IMR-90 (cell line): Measurements from ENCODE around the gene YBX2. TPM values are rescaled to one million over a fixed set of nuclear protein-coding genes. Genes with fewer than 3 reads are reported as not detected.

ENCODE experiments used
- ATAC-seq: fragments of 200-7000 bp; cut with Tn5 transposase; 2 replicates; pipeline ENCODE4 v1.9.1; 2020; ENCODE audit warnings: low read depth, mild to moderate bottlenecking, moderate library complexity
- BruUV-seq: library from RNA; stranded (reverse); fragments of 400-500 nt; replicated peaks from 2 replicates; lab custom pipeline; 2021; lab: Mats Ljungman, UMichigan
- CTCF ChIA-PET: fragments of 300-600 bp; formaldehyde crosslinking; extraction: SDS; loops from one replicate; lab custom pipeline; 2021; ENCODE audit warnings: antibody characterized with exemption; lab: Yijun Ruan, JAX
- POLR2A ChIA-PET: fragments of 300-600 bp; sonication (Branson Sonifier 250); formaldehyde crosslinking; loops from one replicate; lab custom pipeline; 2022; ENCODE audit warnings: antibody characterized with exemption; ENCODE audit not compliant: unreplicated experiment; lab: Charles Lee
- DNase-seq: peaks from one replicate; pipeline ENCODE4 v3.0.0; 2013
- H2AFZ ChIP-seq: replicated peaks from 2 replicates; pipeline ENCODE3; 2013; ENCODE audit warnings: low read length, mild to moderate bottlenecking; ENCODE audit not compliant: poor library complexity
- H2AK5ac ChIP-seq: 2 replicates; pipeline ENCODE4 v1.6.1; 2013; ENCODE audit warnings: low read depth, low read length, inconsistent platforms
- H2AK9ac ChIP-seq: replicated peaks from 2 replicates; pipeline ENCODE3; 2013; ENCODE audit warnings: mild to moderate bottlenecking, low read depth, low read length, moderate library complexity; ENCODE audit not compliant: poor library complexity
- H2BK120ac ChIP-seq: 2 replicates; pipeline ENCODE4 v1.6.1; 2013; ENCODE audit warnings: low read depth, low read length, inconsistent platforms
- H2BK15ac ChIP-seq: 3 replicates; pipeline ENCODE4 v1.6.1; 2013; ENCODE audit warnings: low read depth, low read length, inconsistent platforms
- H2BK20ac ChIP-seq: 2 replicates; pipeline ENCODE4 v1.6.1; 2013; ENCODE audit warnings: low read depth, mild to moderate bottlenecking, inconsistent platforms, low read length, moderate library complexity
- H2BK5ac ChIP-seq: 2 replicates; pipeline ENCODE4 v1.6.1; 2013; ENCODE audit warnings: mild to moderate bottlenecking, low read depth, low read length, inconsistent platforms; ENCODE audit not compliant: poor library complexity, severe bottlenecking
- H3K14ac ChIP-seq: replicated peaks from 2 replicates; pipeline ENCODE4 v1.6.1; 2013; ENCODE audit warnings: low read depth, low read length, inconsistent platforms
- H3K18ac ChIP-seq: 2 replicates; pipeline ENCODE4 v1.6.1; 2013; ENCODE audit warnings: low read depth, low read length, control low read depth
- H3K23ac ChIP-seq: 2 replicates; pipeline ENCODE4 v1.6.1; 2013; ENCODE audit warnings: low read depth, low read length, inconsistent platforms
- H3K27ac ChIP-seq: 2 replicates; pipeline ENCODE4 v1.5.1; 2013; ENCODE audit warnings: mild to moderate bottlenecking, control low read depth, low read length; ENCODE audit not compliant: insufficient read depth
- H3K27me3 ChIP-seq: 2 replicates; pipeline ENCODE4 v1.6.1; 2013; ENCODE audit warnings: low read length; ENCODE audit not compliant: control insufficient read depth, insufficient read depth
- H3K36me3 ChIP-seq: 2 replicates; pipeline ENCODE4 v1.6.1; 2013; ENCODE audit warnings: low read length, mixed read lengths; ENCODE audit not compliant: control insufficient read depth, insufficient read depth
- H3K4ac ChIP-seq: 2 replicates; pipeline ENCODE4 v1.6.1; 2013; ENCODE audit warnings: low read depth, low read length, inconsistent platforms
- H3K4me1 ChIP-seq: 2 replicates; pipeline ENCODE4 v1.6.1; 2013; ENCODE audit warnings: low read length, mixed read lengths; ENCODE audit not compliant: control insufficient read depth, insufficient read depth
- H3K4me2 ChIP-seq: 2 replicates; pipeline ENCODE4 v1.6.1; 2013; ENCODE audit warnings: low read depth, mild to moderate bottlenecking, control low read depth, low read length, moderate library complexity
- H3K4me3 ChIP-seq: 2 replicates; pipeline ENCODE4 v1.5.1; 2013; ENCODE audit warnings: low read depth, mild to moderate bottlenecking, control low read depth, low read length, moderate library complexity; ENCODE audit not compliant: insufficient read depth
- H3K56ac ChIP-seq: 2 replicates; pipeline ENCODE4 v1.6.1; 2013; ENCODE audit warnings: low read length, inconsistent platforms; ENCODE audit not compliant: insufficient read depth; ENCODE audit errors: extremely low read depth
- H3K79me1 ChIP-seq, 2 experiments: 2 replicates each; pipeline ENCODE4 v1.6.1; 2013; ENCODE audit warnings: low read length in 2 of 2, inconsistent platforms in 1 of 2, low read depth in 1 of 2
- H3K9ac ChIP-seq: 2 replicates; pipeline ENCODE4 v1.6.1; 2013; ENCODE audit warnings: low read depth, low read length, control low read depth
- H3K9me1 ChIP-seq: 2 replicates; pipeline ENCODE4 v1.6.1; 2013; ENCODE audit warnings: low read length, inconsistent platforms; ENCODE audit not compliant: insufficient read depth
- H3K9me3 ChIP-seq: 2 replicates; pipeline ENCODE4 v1.6.1; 2013; ENCODE audit warnings: low read length; ENCODE audit not compliant: control insufficient read depth, insufficient read depth
- H4K20me1 ChIP-seq: 2 replicates; pipeline ENCODE4 v1.6.1; 2013; ENCODE audit warnings: low read length, inconsistent platforms; ENCODE audit not compliant: insufficient read depth
- H4K5ac ChIP-seq: 2 replicates; pipeline ENCODE4 v1.6.1; 2013; ENCODE audit warnings: mild to moderate bottlenecking, low read depth, low read length, control low read depth
- H4K8ac ChIP-seq, 2 experiments: 2 replicates each; pipeline ENCODE4 v1.6.1; 2013; ENCODE audit warnings: low read depth in 2 of 2, low read length in 2 of 2, control low read depth in 1 of 2, inconsistent platforms in 1 of 2
- H4K91ac ChIP-seq: 2 replicates; pipeline ENCODE4 v1.6.1; 2013; ENCODE audit warnings: low read depth, low read length, inconsistent platforms; ENCODE audit not compliant: insufficient read depth
- FOS ChIP-seq: fragments of 150-350 bp; IDR thresholded peaks from 2 replicates; pipeline ENCODE4 v1.6.1; 2016; ENCODE audit warnings: low read depth, low read length
- MAFK ChIP-seq: IDR thresholded peaks from 2 replicates; pipeline ENCODE4 v1.6.1; 2012; ENCODE audit warnings: low read depth, low read length, improper control_type of control experiment
- MAZ ChIP-seq: IDR thresholded peaks from 2 replicates; pipeline ENCODE4 v1.6.1; 2012; ENCODE audit warnings: low read depth, mild to moderate bottlenecking, low read length, improper control_type of control experiment, moderate library complexity, borderline replicate concordance
- MXI1 ChIP-seq: IDR thresholded peaks from 2 replicates; pipeline ENCODE4 v1.6.1; 2012; ENCODE audit warnings: low read depth, mild to moderate bottlenecking, low read length, moderate library complexity, borderline replicate concordance
- WGBS, 2 experiments: methylation state at CpG; one replicate each; pipeline versions ENCODE4 v1.1.5 to v1.1.7; 2013; ENCODE audit warnings: missing lambda C conversion rate in 2 of 2; ENCODE audit not compliant: insufficient read length in 1 of 2; ENCODE audit errors: extremely low coverage in 2 of 2; 5-methylcytosine and 5-hydroxymethylcytosine counted together
- dilution Hi-C: fragments of 300-500 bp; cut with HindIII; formaldehyde crosslinking; loops from one replicate; pipeline ENCODE4 v1.14.3; 2018; ENCODE audit warnings: low sequenced_read_pairs; ENCODE audit not compliant: unreplicated experiment
- in situ Hi-C: fragments of 300-500 bp; cut with MboI; formaldehyde crosslinking; loops from 3 replicates; pipeline ENCODE4 v1.14.3; 2019; ENCODE audit warnings: low sequenced_read_pairs, inconsistent platforms, mixed read lengths
- intact Hi-C: fragments of 100-400 bp; cut with micrococcal nuclease; formaldehyde crosslinking; loops from 2 replicates; pipeline ENCODE4 v1.10.0; 2022
- polyA plus RNA-seq, 3 experiments: library from polyadenylated mRNA; depleted of rRNA; stranded (reverse); fragments of >200 nt; gene quantifications; 2 replicates each; pipeline ENCODE4 v1.2.3, GENCODE V29; 2012; ENCODE audit warnings: low replicate concordance in 1 of 3
- total RNA-seq: library from RNA; depleted of rRNA; stranded (reverse); fragments of >200 nt; gene quantifications from 2 replicates; pipeline ENCODE4 v1.2.3, GENCODE V29; 2012
- TF ChIP-seq, protein P1 (sequence below): fragments of 150-350 bp; IDR thresholded peaks from 2 replicates; pipeline ENCODE4 v1.6.1; 2016; ENCODE audit warnings: low read depth, mild to moderate bottlenecking, low read length, moderate library complexity, borderline replicate concordance

The YBX2 gene
- total and polyA plus RNA-seq, 2 of the 4 experiments (the other 2 are of a cell fraction) = 0.17 TPM; not detected in 1

- H3K79me1 ChIP-seq = peaks cover 7 to 49% of the 10 kb centered on the region in 2 experiments; a peak in 3 of 4 replicates
- in situ Hi-C loops (no loop called here), dilution Hi-C loops (no loop called here), intact Hi-C loops (no loop called here)
- peak within 1 kb of the TSS; percentile 94 for H2BK5ac ChIP-seq
- BruUV-seq = no TSS peak
- no peak within 1 kb of the TSS for H2BK20ac ChIP-seq
- peak within 1 kb of the TSS; percentile 99 for H2AK9ac ChIP-seq
- H3K14ac ChIP-seq = peak within 1 kb of the TSS; percentile 91
- H3K4me1 ChIP-seq = peaks cover 8% of the 10 kb centered on the region
- H4K5ac ChIP-seq = peak within 1 kb of the TSS; percentile 91
- H4K20me1 ChIP-seq = peaks cover 9% of the 10 kb centered on the region; the same call in 1 of the 2 replicates
- H3K27ac ChIP-seq = peak within 1 kb of the TSS; percentile 93
- peak within 1 kb of the TSS; percentile 95 for H2AK5ac ChIP-seq
- POLR2A ChIA-PET = interaction anchor here (0.6 kb wide), 1 partner anchor 10 kb away, joined by 4 read pairs; the partner anchor contains the start of gene GABARAP
- ATAC-seq = peak; percentile 89
- WGBS, 2 experiments = 0% methylated on average over 2 of the region's 41 CpGs; no CpG with 5 or more reads in 1 of the 2 experiments
- no peaks in the 10 kb centered on the region for H3K27me3 ChIP-seq
- peak within 1 kb of the TSS; percentile 94 for H3K56ac ChIP-seq
- peak within 1 kb of the TSS; percentile 96 for H3K4ac ChIP-seq
- TF ChIP-seq FOS (no peak), MXI1 (no peak), MAZ (peak; percentile 85; the same call in 1 of the 2 replicates), MAFK (no peak)
- TF ChIP-seq, protein P1, sequence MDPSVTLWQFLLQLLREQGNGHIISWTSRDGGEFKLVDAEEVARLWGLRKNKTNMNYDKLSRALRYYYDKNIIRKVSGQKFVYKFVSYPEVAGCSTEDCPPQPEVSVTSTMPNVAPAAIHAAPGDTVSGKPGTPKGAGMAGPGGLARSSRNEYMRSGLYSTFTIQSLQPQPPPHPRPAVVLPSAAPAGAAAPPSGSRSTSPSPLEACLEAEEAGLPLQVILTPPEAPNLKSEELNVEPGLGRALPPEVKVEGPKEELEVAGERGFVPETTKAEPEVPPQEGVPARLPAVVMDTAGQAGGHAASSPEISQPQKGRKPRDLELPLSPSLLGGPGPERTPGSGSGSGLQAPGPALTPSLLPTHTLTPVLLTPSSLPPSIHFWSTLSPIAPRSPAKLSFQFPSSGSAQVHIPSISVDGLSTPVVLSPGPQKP = no peak
- peak within 1 kb of the TSS; percentile 93 for H4K91ac ChIP-seq
- H3K36me3 ChIP-seq = peaks cover 14% of the 10 kb centered on the region
- H3K9ac ChIP-seq = peak within 1 kb of the TSS; percentile 88
- CTCF ChIA-PET = no interaction called here
- H3K9me3 ChIP-seq = no peaks in the 10 kb centered on the region
- peak within 1 kb of the TSS; percentile 71 for H3K4me3 ChIP-seq
- DNase-seq = peak; percentile 100
- peaks cover 10% of the 10 kb centered on the region for H3K9me1 ChIP-seq
- peak within 1 kb of the TSS; percentile 73 for H2BK120ac ChIP-seq
- H3K23ac ChIP-seq = peak within 1 kb of the TSS; percentile 93
- peak within 1 kb of the TSS; percentile 90 to 98 for H4K8ac ChIP-seq
- H3K18ac ChIP-seq = peak within 1 kb of the TSS; percentile 51
- peak within 1 kb of the TSS; percentile 99 for H2AFZ ChIP-seq
- peak within 1 kb of the TSS; percentile 99 for H3K4me2 ChIP-seq
- peak within 1 kb of the TSS; percentile 65; the same call in 1 of the 3 replicates for H2BK15ac ChIP-seq
Measured at GRCh38 chr17:7251661-7252175, 42.7 kb downstream of the YBX2 start, which contains the start of gene CTDNEP1. TSS of gene CTDNEP1 (minus strand) at chr17:7251734. CDS start at chr17:7251296, 438 bp downstream.
